ENCODE results near the gene SOD3.

GRCh38 chr4:24768006-24768405, 27.4 kb upstream of the SOD3 start:
- TF ChIP-seq CTCF (optimal IDR thresholded peaks at IDR 0.05 in 1 of 3, IDR thresholded peaks at IDR 0.05 in 1 of 3, conservative IDR thresholded peaks at IDR 0.05 in 1 of 3; ENCODE audit: extremely low read depth in 1 of 3, insufficient read depth in 2 of 3, low read length in 3 of 3) (no peak), EZH2 (IDR thresholded peaks at IDR 0.05; ENCODE audit: low read length) (no peak)
